NK-92 (cell line): ENCODE measurements around the gene TCERG1L.
"Not testable (repeated sequence)": the region's sequence is repeated elsewhere in the genome, so short reads cannot be mapped to it uniquely, and the experiment has no call there.

ENCODE experiments used
- DNase-seq: peaks from one replicate; lab custom pipeline; 2025; ENCODE audit not compliant: unreplicated experiment; lab: John Stamatoyannopoulos, UW

The TCERG1L gene

DNA sequence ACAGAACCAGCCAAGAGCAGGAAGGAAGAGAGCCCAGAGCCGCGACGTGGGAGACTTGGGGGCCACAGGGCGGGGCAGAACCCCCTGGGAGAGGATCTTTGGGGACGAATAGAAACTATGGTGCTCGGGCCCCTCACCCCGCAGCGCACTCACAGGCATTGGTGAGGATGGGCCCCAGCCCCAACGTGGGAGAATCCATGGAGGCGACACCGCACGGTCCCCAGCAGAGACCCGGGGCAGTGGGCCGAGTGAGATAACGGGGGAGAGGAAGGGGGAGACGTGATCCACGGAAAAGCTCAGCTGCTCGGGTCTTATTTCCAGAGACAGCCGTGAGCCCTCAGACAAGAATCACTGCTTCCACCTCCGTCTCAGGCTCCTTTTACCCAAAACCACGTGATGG lies 222.4 kb downstream of the TCERG1L start:
- no peak for DNase-seq

DNA sequence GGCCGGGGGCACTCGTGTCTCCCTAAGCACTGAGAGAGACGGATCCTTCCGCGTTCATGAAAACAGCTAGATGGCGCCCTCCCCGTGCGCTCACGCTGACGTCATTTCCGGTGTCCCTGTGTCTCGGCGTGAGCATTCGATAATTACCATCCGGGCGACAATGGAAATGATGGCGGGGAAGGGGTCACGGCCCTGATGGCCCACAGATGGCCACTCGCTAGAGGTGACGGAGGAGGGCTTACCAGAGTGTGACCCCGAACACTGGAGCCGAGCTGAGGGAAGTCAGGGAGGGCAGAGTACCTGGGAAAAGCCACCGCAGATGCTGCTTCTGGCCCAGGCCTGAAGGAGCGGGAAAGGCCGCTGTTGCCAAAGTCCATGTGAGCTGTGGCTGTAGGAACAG lies 222.9 kb downstream of the TCERG1L start:
- DNase-seq: no peak

DNA sequence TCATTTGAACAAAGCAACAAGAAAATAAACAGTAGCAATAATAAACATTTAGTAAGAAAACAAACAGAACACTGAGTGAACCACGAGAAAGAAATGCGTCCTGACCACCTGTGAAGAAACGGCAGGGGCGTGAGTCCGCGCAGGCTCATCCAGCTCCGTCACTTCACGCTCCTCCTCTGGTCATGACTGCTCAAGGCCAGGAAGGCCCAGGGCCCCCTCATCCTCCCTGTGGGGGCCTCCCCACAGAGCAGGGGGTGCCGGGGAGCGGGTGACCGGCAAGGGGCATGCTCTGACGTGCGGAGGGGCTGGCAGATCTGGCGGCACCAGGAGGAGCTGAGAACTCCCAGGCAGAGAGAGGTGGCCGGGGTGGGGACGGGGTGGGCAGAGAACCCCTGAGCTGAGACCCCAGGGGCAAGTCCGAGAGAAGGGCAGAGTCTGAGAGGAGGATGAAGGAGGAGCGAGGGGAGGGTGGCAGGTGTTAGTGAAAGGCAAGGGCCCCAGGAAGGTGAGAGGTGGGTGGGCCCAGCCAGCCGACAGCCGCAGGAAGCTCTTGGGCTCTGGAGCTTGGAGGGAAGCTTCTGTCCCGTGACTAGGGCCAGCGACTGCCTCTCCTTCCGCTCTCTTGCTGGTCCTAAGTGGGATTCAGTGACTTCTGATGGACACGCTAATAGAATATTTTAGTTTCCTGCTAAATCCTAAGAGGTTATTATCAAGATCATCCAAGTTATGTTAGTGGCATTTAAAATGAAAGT lies 223.9 kb downstream of the TCERG1L start:
- DNase-seq: no peak

- DNase-seq: no peak
Measured at GRCh38 chr10:131086511-131086910, 225.0 kb downstream of the TCERG1L start.

DNA sequence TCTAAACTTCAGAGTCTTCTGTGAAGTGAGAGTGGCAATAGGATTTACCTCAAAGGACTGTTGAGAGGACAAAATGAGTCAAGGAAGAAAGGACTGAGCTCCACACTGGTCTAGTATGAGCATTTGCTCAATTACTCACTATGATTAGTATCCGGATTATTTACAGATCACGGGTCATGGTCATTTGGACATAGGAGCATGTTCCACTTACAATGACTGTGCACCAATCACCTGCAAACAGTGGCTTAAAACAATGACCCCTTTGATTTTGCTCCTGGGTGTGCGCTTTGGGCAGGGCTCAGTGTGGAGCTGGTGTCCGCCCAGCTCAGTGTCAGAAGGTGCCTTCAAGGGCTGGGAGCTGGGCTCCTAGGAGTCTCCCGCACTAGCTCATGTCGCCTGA lies 225.4 kb downstream of the TCERG1L start:
- no peak for DNase-seq

DNA sequence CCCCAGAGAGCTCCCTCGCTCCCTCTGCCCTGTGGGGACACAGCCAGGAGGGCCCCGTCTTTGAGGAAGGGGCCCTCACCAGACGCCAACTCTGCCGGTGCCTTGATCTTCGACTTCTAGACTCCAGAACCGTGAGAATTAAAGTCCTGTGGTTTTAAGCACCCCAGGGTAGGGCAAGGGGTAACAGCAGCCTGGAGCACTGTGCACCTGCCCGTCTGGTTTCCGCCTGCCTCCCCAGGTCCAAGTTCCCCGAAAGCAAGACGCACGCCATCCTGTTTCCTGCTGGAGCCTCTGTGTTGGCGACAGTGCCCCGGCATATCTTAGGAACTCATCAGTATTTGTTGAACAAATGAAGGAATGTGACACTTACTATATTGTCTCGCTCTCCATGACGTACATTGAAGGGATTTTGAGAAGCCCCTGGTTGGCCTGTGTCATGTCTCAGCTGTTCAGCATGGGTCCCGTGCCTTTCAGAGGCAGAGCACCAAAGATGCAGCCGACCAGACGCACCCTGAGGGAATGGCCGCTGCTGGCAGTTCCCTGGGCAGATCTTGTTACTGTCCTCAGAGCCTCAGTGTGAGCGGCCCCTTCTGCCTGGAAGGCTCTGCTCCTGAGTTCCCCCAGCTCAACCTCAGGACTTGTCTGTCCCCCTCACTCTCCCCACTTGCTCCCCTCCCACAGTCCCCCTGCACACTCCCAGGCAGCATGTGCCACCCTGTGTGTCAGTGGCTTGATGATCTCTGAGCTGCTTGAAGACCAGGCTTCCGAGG lies 226.2 kb downstream of the TCERG1L start:
- no peak for DNase-seq

GRCh38 chr10:131084791-131085090 lies 226.8 kb downstream of the TCERG1L start:
- DNase-seq: no peak

DNA sequence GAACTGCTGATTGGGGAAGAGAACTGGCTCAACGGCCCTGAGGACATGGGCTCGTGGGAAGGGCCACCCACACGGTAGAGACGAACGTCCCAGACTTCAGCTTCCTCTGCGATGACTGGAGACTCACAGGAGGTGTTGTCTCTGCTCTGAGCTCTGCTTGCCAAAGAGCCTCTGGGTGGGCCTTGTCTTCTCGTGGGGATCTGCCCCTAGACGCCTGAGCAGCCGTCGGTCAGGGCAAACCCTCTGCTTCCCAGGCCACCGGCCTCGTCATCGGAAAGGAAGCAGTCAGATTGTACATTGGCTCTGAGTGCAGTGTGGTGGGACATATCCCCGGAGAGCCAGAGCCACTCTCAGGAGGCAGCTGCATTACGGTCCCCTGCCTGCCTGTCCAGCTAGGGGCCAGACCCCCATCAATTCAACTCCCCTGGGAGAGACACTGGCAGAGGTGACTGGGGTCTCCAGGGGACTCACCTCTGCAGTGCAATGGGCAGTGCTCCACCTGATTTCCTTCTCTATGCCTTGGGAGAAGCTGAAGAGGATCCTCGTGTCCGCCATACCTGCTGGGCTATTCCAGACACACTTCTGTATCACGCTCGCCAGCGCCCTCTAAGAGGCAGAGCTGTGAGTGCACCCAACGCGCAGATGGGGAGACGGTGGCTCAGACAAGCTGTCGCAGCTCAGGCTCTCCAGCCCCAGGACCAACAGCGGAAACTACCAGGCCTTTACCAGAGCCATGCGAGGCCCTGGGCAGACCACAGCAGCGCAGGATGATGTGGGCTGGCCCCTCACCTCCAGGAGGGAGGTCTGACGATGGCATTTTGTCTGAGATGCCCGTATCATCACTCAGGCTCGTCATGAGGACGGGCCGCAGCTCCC lies 227.4 kb downstream of the TCERG1L start:
- DNase-seq: no peak

DNA sequence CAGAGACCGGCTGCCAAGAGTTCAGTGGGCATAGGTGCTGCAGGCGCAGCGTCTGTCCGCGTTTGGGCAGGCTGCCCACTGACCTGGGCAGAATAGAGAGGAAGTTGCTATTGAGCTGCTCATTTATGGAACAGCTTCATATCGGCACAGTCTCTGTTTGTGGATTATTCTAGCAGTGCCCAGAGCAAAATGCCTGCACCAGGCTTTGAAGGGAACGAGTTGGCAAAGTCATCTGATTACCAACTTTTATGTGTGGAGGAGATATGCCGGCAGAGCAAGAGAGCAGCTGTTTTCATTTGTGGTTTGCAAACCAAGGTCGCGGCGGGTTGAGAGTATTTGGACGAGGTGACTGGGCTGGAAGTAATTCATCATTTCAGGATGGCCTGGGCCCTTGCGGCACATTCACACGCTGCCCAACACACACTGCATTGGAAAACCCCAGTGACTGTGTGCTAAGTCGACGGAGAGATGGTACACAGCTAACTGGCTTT lies 228.5 kb downstream of the TCERG1L start:
- no peak for DNase-seq

- no peak for DNase-seq
Measured at GRCh38 chr10:131082201-131082850, 229.2 kb downstream of the TCERG1L start.

DNA sequence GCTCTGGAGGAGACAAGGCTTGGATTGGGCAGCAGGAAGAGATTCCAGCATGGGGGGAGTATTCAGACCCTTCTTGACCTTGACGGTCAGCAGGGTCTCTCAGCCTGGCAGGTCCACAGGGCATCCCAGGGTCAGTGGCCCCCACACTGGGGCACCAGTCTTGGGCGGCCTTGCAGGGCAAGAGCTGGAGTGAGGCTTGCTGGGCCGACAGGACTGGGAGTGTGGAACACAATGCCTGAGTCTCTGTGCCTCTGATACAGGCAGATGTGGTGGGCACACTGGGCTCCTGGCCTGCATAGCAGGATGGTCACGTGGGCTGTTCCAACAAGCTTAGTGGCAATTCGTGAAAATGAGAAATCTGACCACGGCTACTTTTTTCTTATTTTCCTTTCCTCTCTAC lies 229.7 kb downstream of the TCERG1L start:
- DNase-seq: no peak

GRCh38 chr10:131081376-131081775 lies 230.1 kb downstream of the TCERG1L start:
- DNase-seq: no peak

GRCh38 chr10:131080571-131080970 lies 230.9 kb downstream of the TCERG1L start:
- DNase-seq: no peak

DNA sequence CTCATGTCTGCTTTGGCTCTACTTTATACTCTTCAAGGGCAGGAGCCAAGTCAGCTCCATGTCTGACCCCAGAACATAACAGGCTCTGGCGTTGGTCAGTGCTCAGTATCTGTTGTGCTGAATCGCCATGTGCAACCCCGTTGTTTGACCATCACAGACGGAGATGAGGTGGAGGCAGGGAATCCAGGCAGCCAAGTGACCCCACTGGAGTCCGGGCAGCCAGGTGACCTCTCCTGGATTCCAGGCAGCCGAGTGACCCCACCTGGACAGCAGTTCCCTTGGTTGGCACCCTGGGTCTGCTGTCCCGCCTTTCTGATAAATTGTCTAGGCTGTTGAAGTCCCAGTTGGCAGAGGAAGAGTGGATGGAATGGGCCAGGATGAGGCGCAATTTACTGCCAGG lies 232.2 kb downstream of the TCERG1L start:
- DNase-seq: no peak

DNA sequence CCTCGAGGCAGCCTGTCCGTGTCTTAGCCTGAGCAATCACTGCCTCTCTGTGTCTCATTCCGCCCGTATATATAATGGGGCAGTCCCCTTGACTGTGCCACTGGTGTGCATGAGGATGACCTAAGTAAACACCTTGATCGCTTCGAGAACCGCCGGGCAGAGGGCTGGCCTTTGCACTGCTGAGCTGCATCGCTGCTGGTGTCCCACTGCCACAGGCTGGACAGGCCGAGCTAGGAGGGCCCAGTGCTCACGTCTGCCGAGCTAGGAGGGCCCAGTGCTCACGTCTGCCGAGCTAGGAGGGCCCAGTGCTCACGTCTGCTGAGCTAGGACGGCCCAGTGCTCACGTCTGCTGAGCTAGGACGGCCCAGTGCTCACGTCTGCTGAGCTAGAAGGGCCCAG lies 232.6 kb downstream of the TCERG1L start:
- not testable (repeated sequence) for DNase-seq

DNA sequence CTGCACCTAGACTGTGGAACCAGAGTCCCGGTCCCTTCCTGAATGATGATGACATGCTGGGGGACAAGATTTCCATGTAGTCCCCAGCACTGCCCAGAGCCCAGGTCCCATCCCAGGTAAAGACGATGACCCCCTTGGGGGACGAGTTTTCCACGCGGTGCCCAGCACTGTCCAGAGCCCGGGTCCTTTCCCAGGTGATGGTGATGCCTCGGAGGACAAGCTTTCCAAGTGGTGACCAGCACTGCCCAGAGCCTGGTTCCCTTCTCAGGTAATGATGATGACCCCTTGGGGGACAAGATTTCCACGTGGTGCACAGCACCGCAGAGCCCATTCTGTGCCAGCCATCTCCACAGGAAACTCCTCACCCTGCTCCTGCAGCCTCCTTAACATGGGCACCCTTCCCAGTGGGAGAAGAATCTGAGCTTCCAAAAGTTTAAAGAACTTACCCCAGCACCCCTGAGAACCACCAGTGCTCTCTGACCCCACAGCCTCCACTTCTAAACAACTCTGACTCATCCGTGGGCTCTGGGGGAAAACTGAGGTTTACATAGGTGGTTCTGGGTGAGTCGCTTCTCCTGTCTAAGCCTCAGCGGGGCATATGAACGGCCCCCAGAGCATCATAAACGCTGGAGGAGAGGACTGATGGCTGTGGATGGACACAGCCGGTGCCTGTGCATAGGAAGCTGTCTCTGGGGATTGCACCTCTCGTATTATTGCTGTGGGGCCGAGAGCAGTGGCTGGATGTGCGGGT lies 233.2 kb downstream of the TCERG1L start:
- DNase-seq: no peak

GRCh38 chr10:131077724-131078123 lies 233.8 kb downstream of the TCERG1L start:
- no peak for DNase-seq

GRCh38 chr10:131077031-131077430 lies 234.5 kb downstream of the TCERG1L start:
- no peak for DNase-seq

GRCh38 chr10:131076356-131076755 lies 235.2 kb downstream of the TCERG1L start:
- no peak for DNase-seq

DNA sequence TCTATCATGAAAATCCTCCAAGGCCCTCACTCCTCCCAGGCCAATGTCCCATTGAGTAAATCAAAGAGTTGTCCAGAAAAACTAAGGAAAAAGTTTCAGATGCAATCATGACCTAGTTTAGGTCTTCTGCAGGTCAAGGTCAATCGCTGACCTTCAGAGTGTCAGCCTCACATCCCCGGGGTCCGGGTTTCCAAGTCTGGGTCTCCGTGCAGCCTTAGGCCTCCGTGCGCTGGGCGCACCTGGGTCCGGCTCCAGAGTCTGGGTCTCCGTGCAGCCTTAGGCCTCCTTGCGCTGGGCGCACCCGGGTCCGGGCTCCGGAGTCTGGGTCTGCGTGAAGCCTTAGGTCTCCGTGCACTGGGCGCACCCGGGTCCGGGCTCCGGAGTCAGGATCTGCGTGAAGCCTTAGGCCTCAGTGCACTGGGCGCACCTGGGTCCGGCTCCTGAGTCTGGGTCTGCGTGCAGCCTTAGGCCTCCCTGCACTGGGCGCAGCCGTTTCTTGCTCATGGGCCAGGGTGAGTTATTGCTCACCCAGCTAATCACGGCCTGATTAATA lies 236.2 kb downstream of the TCERG1L start:
- no peak for DNase-seq
